HG03571 (cell line): ENCODE measurements around the gene P2RX1.

Experiments
- ATAC-seq: cut with Tn5 transposase; IDR thresholded peaks from one replicate; pipeline ENCODE4 v1.9.1; 2021; ENCODE audit not compliant: unreplicated experiment

P2RX1 gene

GRCh38 chr17:3925684-3926485 lies 9.6 kb upstream of the P2RX1 start:
- ATAC-seq: no peak

DNA sequence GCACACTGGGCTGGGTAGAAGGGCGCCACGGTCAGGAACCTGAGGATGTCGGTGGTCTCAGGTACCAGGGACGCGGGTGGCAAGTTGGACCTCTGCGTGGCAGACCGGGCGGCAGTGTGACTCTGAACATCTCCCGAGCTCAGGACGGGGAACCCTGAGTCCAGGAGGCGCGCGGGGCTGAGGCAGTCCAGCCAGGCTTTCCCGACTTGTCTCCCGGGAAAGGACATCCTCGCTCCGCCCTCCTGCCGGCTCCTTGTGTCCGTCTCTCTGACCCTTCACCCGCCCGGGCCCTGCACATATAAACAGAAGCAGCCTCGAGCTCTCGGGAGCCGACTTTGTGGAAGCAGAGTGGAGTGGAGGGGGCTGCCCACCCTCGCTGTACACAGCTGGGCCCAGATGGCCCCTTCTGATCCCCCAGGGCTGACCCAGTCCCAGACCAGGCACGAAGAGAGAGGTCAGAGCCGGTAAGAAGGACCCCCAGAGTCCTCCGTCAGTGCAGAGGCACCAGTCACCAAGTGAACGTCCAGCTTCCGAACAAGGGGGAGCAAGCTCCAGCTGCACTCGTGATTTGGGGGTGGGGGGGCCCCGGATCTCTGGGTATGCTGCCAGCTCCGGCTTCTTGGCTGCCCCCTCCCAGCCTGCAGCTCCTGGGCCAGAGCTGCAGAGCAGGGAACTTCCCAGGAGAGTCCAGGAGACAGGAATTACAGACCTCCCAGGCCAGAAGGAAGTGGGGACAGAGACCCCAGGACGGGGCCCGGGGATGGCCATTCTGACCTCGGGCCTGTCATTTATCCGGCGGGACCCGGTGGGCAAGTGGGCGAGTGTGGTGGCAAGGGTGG lies 8.5 kb upstream of the P2RX1 start:
- no peak for ATAC-seq

DNA sequence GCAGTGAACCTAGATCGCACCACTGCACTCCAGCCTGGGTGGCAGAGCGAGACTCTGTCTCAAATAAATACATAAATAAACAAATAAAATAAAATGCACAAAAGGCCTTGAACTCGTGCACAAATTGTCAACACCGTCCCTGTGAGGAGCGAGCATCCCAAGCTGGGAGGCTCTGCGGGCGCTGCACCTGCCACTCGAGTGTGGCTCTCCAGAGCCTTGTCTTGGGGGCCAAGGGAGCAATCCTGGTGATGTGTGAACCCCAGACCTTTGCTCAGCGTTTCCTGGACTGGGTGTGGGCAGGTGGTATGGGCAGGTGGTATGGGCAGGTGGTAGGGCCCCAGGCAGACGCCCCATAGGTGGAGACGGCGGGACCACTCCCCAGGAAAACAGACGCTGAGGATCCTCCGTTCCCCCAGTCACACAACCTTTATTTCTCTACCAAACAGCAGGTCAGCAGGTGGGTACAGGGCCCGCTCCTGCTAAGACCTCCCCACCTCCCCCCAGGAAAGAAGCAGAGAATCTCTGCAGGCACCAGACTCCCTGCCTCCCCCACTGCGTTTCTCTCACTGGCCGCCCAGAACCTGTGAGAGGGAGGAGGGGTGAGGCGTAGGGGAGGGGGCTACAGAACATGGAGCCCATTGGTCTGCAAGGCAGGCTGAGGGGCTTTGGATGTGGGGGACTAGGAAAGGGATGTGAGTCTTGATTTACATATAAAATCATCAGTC lies 7.4 kb upstream of the P2RX1 start:
- no peak for ATAC-seq

- no peak for ATAC-seq
These were observed 6.5 kb upstream of the P2RX1 start for GRCh38 chr17:3922765-3923164.

- ATAC-seq: no peak
These were observed 5.4 kb upstream of the P2RX1 start for GRCh38 chr17:3921502-3922319.

- no peak for ATAC-seq
These were observed 4.7 kb upstream of the P2RX1 start for GRCh38 chr17:3921006-3921405.

- no peak for ATAC-seq
These were observed 2.9 kb upstream of the P2RX1 start for GRCh38 chr17:3919123-3919624.

- ATAC-seq: no peak
These were observed 2.3 kb upstream of the P2RX1 start for GRCh38 chr17:3918372-3919122.

- no peak for ATAC-seq
These were observed 1.2 kb upstream of the P2RX1 start for GRCh38 chr17:3917391-3917931.

DNA sequence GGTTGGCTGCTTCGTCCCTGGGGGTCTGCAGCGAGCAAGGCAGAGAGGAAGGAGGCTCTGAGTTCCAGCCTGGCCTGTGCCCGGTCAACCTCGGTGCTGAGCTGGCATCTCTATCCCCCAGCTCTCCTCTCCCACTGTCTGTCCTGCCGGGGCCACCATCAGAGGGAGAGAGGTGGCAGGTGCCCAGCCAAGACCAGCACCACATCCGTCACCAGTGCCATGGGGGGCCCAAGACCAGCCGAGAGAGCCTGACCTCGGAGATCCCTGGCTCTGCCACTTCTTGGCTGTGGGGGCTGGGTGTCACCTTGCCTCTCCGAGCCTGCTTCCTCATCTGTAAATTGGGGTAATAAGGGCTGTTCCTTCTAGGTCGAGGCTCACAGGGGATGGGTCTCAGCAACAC lies 560 bp upstream of the P2RX1 start:
- no peak for ATAC-seq

GRCh38 chr17:3915581-3915994 lies 677 bp downstream of the P2RX1 start:
- no peak for ATAC-seq

DNA sequence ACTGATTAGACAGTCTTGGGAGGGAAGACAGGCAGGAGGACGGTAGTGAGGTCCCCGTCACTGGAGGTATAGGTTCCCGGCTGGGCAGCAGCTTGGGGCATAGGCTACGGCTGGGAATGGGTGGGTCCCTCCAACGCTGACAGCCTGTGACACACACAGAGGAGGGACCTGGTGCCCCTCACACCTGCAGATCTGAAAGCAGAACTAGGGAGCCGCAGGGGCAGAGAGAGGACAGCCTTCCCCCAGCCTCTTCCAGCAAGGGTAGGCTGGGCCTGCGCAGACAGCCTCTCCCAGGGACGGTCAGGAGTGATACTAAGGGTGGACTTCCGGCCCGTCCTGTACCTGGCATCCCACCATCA lies 2.0 kb downstream of the P2RX1 start:
- peak; percentile 39 for ATAC-seq

- ATAC-seq: peak; percentile 37
These were observed 2.5 kb downstream of the P2RX1 start for GRCh38 chr17:3913531-3914311.

- no peak for ATAC-seq
These were observed 3.4 kb downstream of the P2RX1 start for GRCh38 chr17:3912827-3913226.

DNA sequence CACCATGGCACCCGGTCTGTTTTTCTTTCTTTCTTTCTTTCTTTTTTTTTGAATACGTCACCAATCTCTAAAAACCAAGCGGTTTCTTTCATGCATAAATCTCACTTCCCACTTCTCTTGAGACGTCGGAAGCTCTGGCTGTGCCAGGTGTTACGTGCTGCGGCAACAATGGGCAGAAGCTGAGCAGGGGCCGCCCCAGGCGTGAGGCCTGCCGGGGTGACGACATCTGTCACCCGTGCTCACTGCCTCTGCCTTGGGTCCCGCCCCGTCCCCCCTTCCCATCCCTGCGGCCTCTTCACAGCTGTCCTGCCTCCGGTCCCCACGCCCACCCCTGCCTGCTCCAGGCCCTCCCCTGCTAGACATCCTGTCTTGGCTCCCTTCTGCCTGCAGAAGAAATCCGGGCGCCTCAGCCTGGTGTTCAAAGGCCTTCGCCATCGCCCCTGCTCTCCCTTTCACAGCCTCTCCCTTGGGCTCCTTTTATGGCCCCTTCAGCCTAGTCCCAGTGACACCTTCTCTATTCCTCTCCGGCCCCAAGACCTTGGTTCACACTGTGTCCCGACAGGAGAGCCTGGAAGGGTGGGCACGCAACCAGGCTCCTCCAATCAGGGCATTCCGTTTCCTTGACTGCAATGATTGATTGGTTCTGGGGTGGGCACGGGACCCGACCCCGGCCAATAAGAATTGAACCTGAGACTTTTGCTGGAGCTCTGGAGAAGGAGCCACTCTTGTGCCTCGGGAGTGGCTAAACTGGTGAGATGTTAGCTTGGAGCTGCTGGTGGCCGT lies 4.8 kb downstream of the P2RX1 start:
- peak; percentile 67 for ATAC-seq

- no peak for ATAC-seq
These were observed 5.6 kb downstream of the P2RX1 start for GRCh38 chr17:3910420-3911270.

GRCh38 chr17:3909257-3909656 lies 7.0 kb downstream of the P2RX1 start:
- no peak for ATAC-seq
